H9 (cell line): ENCODE results near the gene BET1L. TPM values are rescaled to one million over a fixed set of nuclear protein-coding genes. Genes with fewer than 3 reads are reported as not detected.
A peak's percentile ranks its signal among the peaks of the same experiment; 100 is the strongest.

ENCODE experiments used
- DNase-seq: peaks from one replicate; pipeline ENCODE4 v3.0.0-alpha.2; 2017
- H2AFZ ChIP-seq: one replicate; pipeline ENCODE4 v1.6.1; 2013; ENCODE audit warnings: mild to moderate bottlenecking, low read length, control low read depth, moderate library complexity
- H2AK5ac ChIP-seq: 2 replicates; pipeline ENCODE4 v1.6.1; 2013; ENCODE audit warnings: low read length, control low read depth, mixed read lengths; ENCODE audit not compliant: insufficient read length
- H2BK120ac ChIP-seq: one replicate; pipeline ENCODE4 v1.6.1; 2013; ENCODE audit warnings: low read depth, mild to moderate bottlenecking, low read length, control low read depth, inconsistent platforms; ENCODE audit not compliant: poor library complexity, severe bottlenecking
- H2BK12ac ChIP-seq: 2 replicates; pipeline ENCODE4 v1.6.1; 2013; ENCODE audit warnings: low read length, control low read depth, mixed read lengths, low read depth; ENCODE audit not compliant: insufficient read length
- H2BK15ac ChIP-seq: 2 replicates; pipeline ENCODE4 v1.6.1; 2013; ENCODE audit warnings: low read depth, low read length, control low read depth
- H2BK20ac ChIP-seq: one replicate; pipeline ENCODE4 v1.6.1; 2013; ENCODE audit warnings: low read depth, mild to moderate bottlenecking, low read length, control low read depth, inconsistent platforms; ENCODE audit not compliant: poor library complexity, severe bottlenecking
- H2BK5ac ChIP-seq: 2 replicates; pipeline ENCODE4 v1.6.1; 2013; ENCODE audit warnings: low read length, control low read depth, mixed read lengths; ENCODE audit not compliant: insufficient read length
- H3K14ac ChIP-seq: 2 replicates; pipeline ENCODE4 v1.6.1; 2013; ENCODE audit warnings: low read length, control low read depth; ENCODE audit not compliant: insufficient read depth
- H3K18ac ChIP-seq: 2 replicates; pipeline ENCODE4 v1.6.1; 2013; ENCODE audit warnings: low read depth, mild to moderate bottlenecking, mixed read lengths, low read length, control low read depth; ENCODE audit not compliant: insufficient read length
- H3K23ac ChIP-seq: 2 replicates; pipeline ENCODE4 v1.6.1; 2013; ENCODE audit warnings: low read length, control low read depth, mixed read lengths, low read depth; ENCODE audit not compliant: insufficient read length
- H3K23me2 ChIP-seq: 2 replicates; pipeline ENCODE4 v1.6.1; 2013; ENCODE audit warnings: low read depth, mild to moderate bottlenecking, mixed read lengths, low read length, control low read depth; ENCODE audit not compliant: insufficient read length, poor library complexity, severe bottlenecking
- H3K27ac ChIP-seq: 2 replicates; pipeline ENCODE4 v1.5.1; 2013; ENCODE audit warnings: low read length, control low read depth, mixed read lengths, low read depth; ENCODE audit not compliant: insufficient read length
- H3K27me3 ChIP-seq: 2 replicates; pipeline ENCODE4 v1.6.1; 2013; ENCODE audit warnings: low read length, control low read depth, inconsistent platforms; ENCODE audit not compliant: insufficient read depth
- H3K4ac ChIP-seq: 2 replicates; pipeline ENCODE4 v1.6.1; 2013; ENCODE audit warnings: low read depth, mild to moderate bottlenecking, control low read depth, inconsistent platforms, low read length, moderate library complexity
- H3K4me1 ChIP-seq: 2 replicates; pipeline ENCODE4 v1.6.1; 2013; ENCODE audit warnings: low read length, control low read depth, inconsistent platforms; ENCODE audit not compliant: insufficient read depth
- H3K4me2 ChIP-seq: 2 replicates; pipeline ENCODE4 v1.6.1; 2013; ENCODE audit warnings: low read length, control low read depth, mixed read lengths; ENCODE audit not compliant: insufficient read length, insufficient read depth
- H3K56ac ChIP-seq: 2 replicates; pipeline ENCODE4 v1.6.1; 2013; ENCODE audit warnings: low read depth, mild to moderate bottlenecking, mixed read lengths, low read length, control low read depth; ENCODE audit not compliant: insufficient read length
- H3K79me1 ChIP-seq: 2 replicates; pipeline ENCODE4 v1.6.1; 2013; ENCODE audit warnings: low read depth, mild to moderate bottlenecking, moderate library complexity, low read length, control low read depth, inconsistent platforms; ENCODE audit not compliant: insufficient read depth, poor library complexity, severe bottlenecking
- H3K79me2 ChIP-seq: 2 replicates; pipeline ENCODE4 v1.6.1; 2013; ENCODE audit warnings: low read length, control low read depth, inconsistent platforms; ENCODE audit not compliant: insufficient read depth
- H3K9ac ChIP-seq: 2 replicates; pipeline ENCODE4 v1.6.1; 2013; ENCODE audit warnings: low read length, control low read depth, mixed read lengths; ENCODE audit not compliant: insufficient read length; ENCODE audit errors: extremely low read depth
- H3K9me3 ChIP-seq: one replicate; pipeline ENCODE4 v1.6.1; 2013; ENCODE audit warnings: low read depth, low read length, inconsistent platforms; ENCODE audit not compliant: control insufficient read depth
- H3T11ph ChIP-seq: one replicate; pipeline ENCODE4 v1.6.1; 2013; ENCODE audit warnings: mild to moderate bottlenecking, low read length, control low read depth, inconsistent platforms
- H4K20me1 ChIP-seq: one replicate; pipeline ENCODE4 v1.6.1; 2013; ENCODE audit not compliant: control insufficient read depth, insufficient read length, insufficient read depth
- H4K5ac ChIP-seq: 2 replicates; pipeline ENCODE4 v1.6.1; 2013; ENCODE audit warnings: low read depth, mild to moderate bottlenecking, mixed read lengths, low read length, control low read depth; ENCODE audit not compliant: insufficient read length
- H4K8ac ChIP-seq: replicated peaks from 2 replicates; pipeline ENCODE4 v1.6.1; 2013; ENCODE audit warnings: low read length, control low read depth, mixed read lengths, low read depth; ENCODE audit not compliant: insufficient read length
- H4K91ac ChIP-seq: 2 replicates; pipeline ENCODE4 v1.6.1; 2013; ENCODE audit warnings: low read depth, mild to moderate bottlenecking, moderate library complexity, mixed read lengths, low read length, control low read depth; ENCODE audit not compliant: insufficient read length
- H3K27ac Mint-ChIP-seq, 3 experiments: 2 replicates in 2 of 3; 3 replicates in 1 of 3; pipeline ENCODE4 v1.8.0; 2020 to 2021; ENCODE audit warnings: mixed read lengths in 3 of 3, mild to moderate bottlenecking in 1 of 3, moderate library complexity in 1 of 3
- H3K27me3 Mint-ChIP-seq: 2 replicates; pipeline ENCODE4 v1.8.0; 2021; ENCODE audit warnings: low read depth, mild to moderate bottlenecking, moderate library complexity, mixed read lengths
- H3K36me3 Mint-ChIP-seq, 3 experiments: 2 replicates in 2 of 3; 3 replicates in 1 of 3; pipeline ENCODE4 v1.8.0; 2020 to 2021; ENCODE audit warnings: low read depth in 3 of 3, mixed read lengths in 3 of 3; ENCODE audit not compliant: insufficient read depth in 1 of 3
- H3K4me1 Mint-ChIP-seq, 2 experiments: 2 replicates each; pipeline ENCODE4 v1.8.0; 2020; ENCODE audit warnings: mixed read lengths in 2 of 2
- H3K4me3 Mint-ChIP-seq, 2 experiments: 2 replicates in 1 of 2; 3 replicates in 1 of 2; pipeline ENCODE4 v1.8.0; 2020 to 2021; ENCODE audit warnings: mild to moderate bottlenecking in 2 of 2, mixed read lengths in 2 of 2, moderate library complexity in 1 of 2
- H3K9me3 Mint-ChIP-seq, 2 experiments: 2 replicates in 1 of 2; 3 replicates in 1 of 2; pipeline ENCODE4 v1.8.0; 2020; ENCODE audit warnings: mild to moderate bottlenecking in 2 of 2, mixed read lengths in 2 of 2, moderate library complexity in 1 of 2
- WGBS: extraction: QIAGEN DNeasy Blood & Tissue Kit; methylation state at CpG from one replicate; pipeline ENCODE4 v1.1.7; 2013; ENCODE audit warnings: missing lambda C conversion rate, low lambda C conversion rate, mixed read lengths; ENCODE audit not compliant: insufficient read length; ENCODE audit errors: extremely low coverage; 5-methylcytosine and 5-hydroxymethylcytosine counted together
- total RNA-seq: library from RNA; stranded (reverse); gene quantifications from 2 replicates; pipeline ENCODE4 v1.2.1, GENCODE V29; 2021
- TF ChIP-seq, protein P1 (sequence below): fragments of 200-600 bp; sonication (generic); conservative IDR thresholded peaks from 3 replicates; pipeline ENCODE4 v1.8.0; 2021; ENCODE audit warnings: antibody characterized with exemption, mild to moderate bottlenecking

Gene BET1L
- total RNA-seq, 1 experiment from 2014 or later: 49.4 TPM

DNA sequence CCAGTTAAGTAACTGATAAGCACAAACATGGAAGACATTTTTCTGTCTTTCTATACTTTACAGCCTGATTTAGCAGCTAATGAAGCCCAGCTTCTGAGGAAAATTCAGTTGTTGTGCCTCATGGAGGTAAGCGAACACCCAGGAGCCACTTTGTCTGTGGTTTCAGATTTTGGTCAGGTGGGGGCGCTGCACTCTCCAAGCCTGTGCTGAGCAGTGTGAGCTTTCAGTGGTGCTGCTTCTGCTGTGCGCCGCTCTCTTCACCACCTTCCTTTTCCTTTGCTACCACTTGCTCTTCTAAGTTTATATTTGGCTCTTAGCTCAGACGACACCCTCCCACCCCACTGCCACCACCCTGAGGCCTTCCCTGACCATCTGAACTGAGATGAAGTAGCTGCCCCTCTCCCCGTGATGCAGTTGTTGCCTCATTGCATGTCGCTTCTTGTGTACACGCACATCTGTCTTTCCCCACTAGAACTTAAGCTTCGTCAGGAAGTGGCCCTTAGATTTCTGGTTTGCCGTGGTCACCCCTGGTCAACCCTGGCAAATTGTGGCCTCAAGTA lies 43.6 kb upstream of the BET1L start:
- Histone ChIP-seq H3K27ac (no peak overlapping the region), H4K5ac (no peak overlapping the region), H3T11ph (no peak overlapping the region), H2BK20ac (no peak overlapping the region), H2BK5ac (no peak overlapping the region), H3K79me2 (no peaks in the 10 kb centered on the region), H3K56ac (no peak overlapping the region), H4K20me1 (no peaks in the 10 kb centered on the region), H3K4me2 (no peak overlapping the region), H3K23ac (no peak overlapping the region), H2AK5ac (no peak overlapping the region), H2BK120ac (no peak overlapping the region), H2BK15ac (no peak overlapping the region), H3K18ac (no peak overlapping the region), H3K14ac (no peak overlapping the region), H4K8ac (no peak overlapping the region), H3K9ac (no peak overlapping the region), H3K27me3 (no peaks in the 10 kb centered on the region), H3K4ac (no peak overlapping the region), H3K23me2 (no peaks in the 10 kb centered on the region), H4K91ac (no peak overlapping the region), H3K9me3 (no peaks in the 10 kb centered on the region), H2AFZ (no peak overlapping the region), H3K4me1 (no peaks in the 10 kb centered on the region), H3K79me1 (no peaks in the 10 kb centered on the region), H2BK12ac (no peak overlapping the region)
- Mint-ChIP-seq H3K27me3 (no peaks in the 10 kb centered on the region; the same call in 1 of the 2 replicates), H3K9me3 (no peaks in the 10 kb centered on the region; a peak in 1 of 5 replicates), H3K4me1 (peaks cover 0 to 5% of the 10 kb centered on the region in 2 experiments; a peak in 2 of 4 replicates), H3K27ac (peak overlapping the region in 2 of 3 experiments; percentile 68 to 90; a peak in 1 of 7 replicates), H3K36me3 (peaks cover 45 to 69% (median 52%) of the 10 kb centered on the region in 3 experiments), H3K4me3 (no peak overlapping the region)
- TF ChIP-seq, protein P1, sequence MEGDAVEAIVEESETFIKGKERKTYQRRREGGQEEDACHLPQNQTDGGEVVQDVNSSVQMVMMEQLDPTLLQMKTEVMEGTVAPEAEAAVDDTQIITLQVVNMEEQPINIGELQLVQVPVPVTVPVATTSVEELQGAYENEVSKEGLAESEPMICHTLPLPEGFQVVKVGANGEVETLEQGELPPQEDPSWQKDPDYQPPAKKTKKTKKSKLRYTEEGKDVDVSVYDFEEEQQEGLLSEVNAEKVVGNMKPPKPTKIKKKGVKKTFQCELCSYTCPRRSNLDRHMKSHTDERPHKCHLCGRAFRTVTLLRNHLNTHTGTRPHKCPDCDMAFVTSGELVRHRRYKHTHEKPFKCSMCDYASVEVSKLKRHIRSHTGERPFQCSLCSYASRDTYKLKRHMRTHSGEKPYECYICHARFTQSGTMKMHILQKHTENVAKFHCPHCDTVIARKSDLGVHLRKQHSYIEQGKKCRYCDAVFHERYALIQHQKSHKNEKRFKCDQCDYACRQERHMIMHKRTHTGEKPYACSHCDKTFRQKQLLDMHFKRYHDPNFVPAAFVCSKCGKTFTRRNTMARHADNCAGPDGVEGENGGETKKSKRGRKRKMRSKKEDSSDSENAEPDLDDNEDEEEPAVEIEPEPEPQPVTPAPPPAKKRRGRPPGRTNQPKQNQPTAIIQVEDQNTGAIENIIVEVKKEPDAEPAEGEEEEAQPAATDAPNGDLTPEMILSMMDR: peak; percentile 86
- WGBS: no CpG with 5 or more reads among the region's 10 CpGs
- DNase-seq: peak; percentile 82
